ENCODE measurements around the gene STYX. TPM values are rescaled to one million over a fixed set of nuclear protein-coding genes. Genes with fewer than 3 reads are reported as not detected.

STYX gene
- total RNA-seq, 1 experiment from 2014 or later: 22.8 TPM

GRCh38 chr14:52738409-52738808, 8.4 kb downstream of the STYX start (continued):
- no peak for TF ChIP-seq CTCF (IDR thresholded peaks at IDR 0.05)
- TF ChIP-seq CREB1 (CRISPR knock-in tag; IDR thresholded peaks at IDR 0.05): no peak
- no peak for TF ChIP-seq SOX15 (CRISPR knock-in tag; IDR thresholded peaks at IDR 0.05)

GRCh38 chr14:52740751-52741150, 10.8 kb downstream of the STYX start:
- POLR2A ChIA-PET: no interaction called here
- CTCF ChIA-PET: no interaction called here
- TF ChIP-seq ATF2 (CRISPR knock-in tag; IDR thresholded peaks at IDR 0.05; ENCODE audit: borderline replicate concordance, low read depth): no peak
- TF ChIP-seq GTF2I (CRISPR knock-in tag; conservative IDR thresholded peaks at IDR 0.05): no peak

GRCh38 chr14:52741865-52742264, 11.9 kb downstream of the STYX start:
- ATAC-seq: no peak

More at GRCh38 chr14:52740751-52741150, 10.8 kb downstream of the STYX start:
- Mint-ChIP-seq H3K4me3 (no peak overlapping the region), H3K9me3 (no peaks in the 10 kb centered on the region), H3K27ac (peak overlapping the region; percentile 60; the same call in 1 of the 2 replicates), H3K27me3 (ENCODE audit: low read depth) (no peaks in the 10 kb centered on the region), H3K36me3 (peaks cover 15% of the 10 kb centered on the region), H3K4me1 (peaks cover 40% of the 10 kb centered on the region)
- no peak for ATAC-seq
- no peak for DNase-seq (ENCODE audit: low spot score)

More at GRCh38 chr14:52741865-52742264, 11.9 kb downstream of the STYX start:
- CTCF ChIA-PET: no interaction called here
- POLR2A ChIA-PET: interaction anchor here (1.6 kb wide), 1 partner anchor 12 kb away, joined by 6 read pairs; the partner anchor contains the start of gene STYX
- Mint-ChIP-seq H3K4me3 (no peak overlapping the region), H3K4me1 (peaks cover 29% of the 10 kb centered on the region), H3K27ac (peak overlapping the region; percentile 93), H3K36me3 (peaks cover 22% of the 10 kb centered on the region), H3K9me3 (no peaks in the 10 kb centered on the region), H3K27me3 (ENCODE audit: low read depth) (no peaks in the 10 kb centered on the region)
- TF ChIP-seq CTCF (IDR thresholded peaks at IDR 0.05) (no peak), FOXK1 (CRISPR knock-in tag; IDR thresholded peaks at IDR 0.05) (no peak), ATF3 (CRISPR knock-in tag; conservative IDR thresholded peaks at IDR 0.05) (no peak), PREB (CRISPR knock-in tag; IDR thresholded peaks at IDR 0.05; ENCODE audit: borderline replicate concordance) (no peak), ELF4 (CRISPR knock-in tag; IDR thresholded peaks at IDR 0.05; ENCODE audit: low read depth) (no peak), FOXP4 (CRISPR knock-in tag; IDR thresholded peaks at IDR 0.05) (no peak), MXD4 (CRISPR knock-in tag; IDR thresholded peaks at IDR 0.05; ENCODE audit: borderline replicate concordance) (no peak), ZNF263 (CRISPR knock-in tag; IDR thresholded peaks at IDR 0.05; ENCODE audit: low read depth) (no peak), E2F4 (CRISPR knock-in tag; IDR thresholded peaks at IDR 0.05; ENCODE audit: borderline replicate concordance, low read depth) (no peak), ATF6 (CRISPR knock-in tag; IDR thresholded peaks at IDR 0.05) (no peak), ZNF416 (CRISPR knock-in tag; IDR thresholded peaks at IDR 0.05) (no peak), FOXP1 (CRISPR knock-in tag; IDR thresholded peaks at IDR 0.05; ENCODE audit: borderline replicate concordance) (no peak), HMGA2 (CRISPR knock-in tag; IDR thresholded peaks at IDR 0.05) (no peak)
- DNase-seq (ENCODE audit: low spot score): no peak
